GM11168 (cell line): ENCODE results near the gene CRYAB.

ENCODE experiments used
- in situ Hi-C: fragments of 300-500 bp; cut with MboI; formaldehyde crosslinking; loops from one replicate; pipeline ENCODE4 v1.12.0; 2022; ENCODE audit warnings: low sequenced_read_pairs; ENCODE audit not compliant: unreplicated experiment

CRYAB gene

DNA sequence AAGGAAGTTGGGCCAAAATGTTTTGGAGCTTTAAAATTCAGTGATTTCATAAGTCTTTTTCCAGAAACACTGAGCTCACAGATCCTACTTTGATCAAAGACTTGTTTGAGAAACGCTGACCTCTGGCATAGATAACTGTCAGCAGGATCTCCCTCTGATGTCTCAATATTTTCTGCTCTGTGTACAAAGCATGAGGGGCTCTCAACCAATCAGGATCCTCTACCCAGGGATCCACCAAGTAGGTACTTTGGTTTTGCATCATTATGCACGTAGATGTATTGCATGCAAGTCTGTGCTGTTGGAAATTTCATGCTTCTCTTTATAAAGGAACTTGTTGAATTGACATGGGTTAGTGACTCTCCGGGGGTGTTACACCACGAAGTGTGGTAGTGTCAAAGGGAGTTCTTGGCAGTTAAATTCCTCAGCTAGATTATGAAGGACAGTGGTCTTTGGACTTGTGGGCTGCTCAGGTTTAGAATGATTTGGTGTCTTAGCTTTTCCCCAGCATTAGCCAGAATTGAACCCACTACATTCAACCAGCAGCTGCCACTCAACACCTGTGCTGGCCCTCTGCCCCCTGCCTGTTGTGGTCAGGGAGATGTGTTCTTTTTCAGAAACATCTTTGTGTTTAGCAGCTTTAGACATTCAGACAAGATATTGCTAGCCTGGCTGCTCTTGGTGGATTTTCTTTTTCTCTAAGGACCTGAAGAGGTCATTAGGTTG, 23.9 kb upstream of the CRYAB start:
- in situ Hi-C loops: loop anchor here (10.0 kb wide), 1 partner anchor 49 kb away; no protein-coding TSS in a partner anchor

GRCh38 chr11:111934306-111934705, 22.7 kb upstream of the CRYAB start:
- in situ Hi-C loops: loop anchor here (10.0 kb wide), 1 partner anchor 50 kb away; no protein-coding TSS in a partner anchor

DNA sequence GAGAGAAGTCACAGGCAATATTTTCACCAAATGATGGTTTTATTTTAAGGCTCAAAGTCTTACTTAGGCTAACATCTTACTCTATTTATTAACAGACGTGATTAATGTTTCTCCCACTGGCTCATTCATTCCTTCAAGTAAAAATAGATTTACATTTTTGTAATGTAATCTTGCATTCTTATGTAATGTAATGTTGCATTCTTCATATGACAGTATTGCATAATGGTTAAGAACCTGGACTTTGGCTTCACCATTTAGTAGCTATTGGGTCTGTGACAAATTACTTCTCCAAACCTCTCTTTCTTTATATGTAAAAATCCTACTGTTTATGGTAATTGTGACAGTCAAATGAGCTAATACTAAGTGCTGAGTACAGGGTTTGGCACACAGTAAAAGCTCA, 22.3 kb upstream of the CRYAB start:
- in situ Hi-C loops: loop anchor here (10.0 kb wide), 1 partner anchor 51 kb away; no protein-coding TSS in a partner anchor

DNA sequence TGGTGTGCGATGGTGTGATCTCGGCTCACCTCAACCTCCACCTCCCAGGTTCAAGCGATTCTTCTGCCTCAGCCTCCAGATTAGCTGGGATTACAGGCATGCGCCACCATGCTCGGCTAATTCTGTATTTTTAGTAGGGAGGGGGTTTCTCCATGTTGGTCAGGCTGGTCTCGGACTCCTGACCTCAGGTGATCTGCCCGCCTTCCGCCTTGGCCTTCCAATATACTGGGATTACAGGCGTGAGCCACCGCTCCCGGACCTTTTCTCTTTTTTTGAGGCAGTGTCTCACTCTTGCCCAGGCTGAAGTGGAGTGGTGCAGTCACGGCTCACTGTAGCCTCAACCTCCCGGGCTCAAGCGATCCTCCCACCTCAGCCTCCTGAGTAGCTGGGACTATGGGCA, 21.6 kb upstream of the CRYAB start:
- in situ Hi-C loops: loop anchor here (10.0 kb wide), 1 partner anchor 52 kb away; no protein-coding TSS in a partner anchor

DNA sequence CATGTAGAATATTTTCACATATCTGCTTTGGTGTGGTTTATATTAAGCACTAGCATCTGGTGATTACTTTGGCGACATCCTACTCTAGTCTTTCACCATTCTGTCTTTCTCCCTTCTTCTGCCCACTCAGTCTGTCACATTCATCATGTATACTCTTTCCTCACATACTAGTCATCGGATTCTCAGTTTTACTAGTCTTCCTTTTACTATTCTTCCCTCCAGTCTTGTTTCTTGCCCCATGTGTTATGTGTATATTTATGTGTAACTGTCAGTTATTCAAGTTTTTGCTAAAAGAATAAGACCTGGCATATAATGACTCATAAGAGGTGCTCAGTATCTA, 21.0 kb upstream of the CRYAB start:
- in situ Hi-C loops: loop anchor here (10.0 kb wide), 1 partner anchor 52 kb away; no protein-coding TSS in a partner anchor

DNA sequence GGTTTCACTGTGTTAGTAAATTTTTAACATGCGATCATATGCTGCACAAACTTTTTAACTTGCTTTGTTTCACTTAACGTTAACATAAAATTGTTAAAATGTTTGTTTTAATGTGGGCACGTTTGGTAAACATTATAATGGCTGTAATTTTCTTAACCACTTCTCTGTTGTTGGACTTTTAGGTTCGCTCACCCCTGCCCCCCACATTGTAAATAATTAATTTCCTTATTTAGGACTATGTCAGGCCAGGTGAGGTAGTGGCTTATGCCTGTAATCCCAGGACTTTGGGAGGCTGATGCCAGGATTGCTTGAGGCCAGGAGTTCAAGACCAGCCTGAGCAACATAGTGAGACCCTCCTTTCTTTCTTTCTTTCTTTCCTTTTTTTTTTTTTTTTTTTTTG, 18.9 kb upstream of the CRYAB start:
- in situ Hi-C loops: loop anchor here (10.0 kb wide), 1 partner anchor 54 kb away; no protein-coding TSS in a partner anchor

GRCh38 chr11:111926505-111927391, 15.2 kb upstream of the CRYAB start:
- in situ Hi-C loops: no loop called here

- in situ Hi-C loops: no loop called here
Measured at GRCh38 chr11:111925953-111926352, 14.4 kb upstream of the CRYAB start.

DNA sequence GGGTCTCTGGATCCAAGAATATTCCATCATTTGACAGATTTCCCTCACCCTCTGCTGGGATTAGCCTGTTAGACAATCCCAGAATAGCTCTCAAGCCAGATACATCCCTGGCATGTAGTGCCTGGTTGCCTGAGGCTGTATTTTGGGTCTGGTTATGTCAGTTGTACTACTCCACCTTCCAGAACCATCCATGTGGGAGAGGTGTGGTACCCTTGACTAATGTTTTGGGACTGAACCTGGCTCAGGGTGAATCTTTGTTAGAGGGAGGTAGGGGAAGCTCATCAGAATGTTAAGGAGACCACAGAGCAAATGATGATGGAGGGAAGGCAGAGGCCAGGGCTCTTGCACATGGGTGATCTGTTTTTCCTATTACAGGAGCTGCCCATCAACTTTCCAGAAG, 12.4 kb upstream of the CRYAB start:
- in situ Hi-C loops: no loop called here

DNA sequence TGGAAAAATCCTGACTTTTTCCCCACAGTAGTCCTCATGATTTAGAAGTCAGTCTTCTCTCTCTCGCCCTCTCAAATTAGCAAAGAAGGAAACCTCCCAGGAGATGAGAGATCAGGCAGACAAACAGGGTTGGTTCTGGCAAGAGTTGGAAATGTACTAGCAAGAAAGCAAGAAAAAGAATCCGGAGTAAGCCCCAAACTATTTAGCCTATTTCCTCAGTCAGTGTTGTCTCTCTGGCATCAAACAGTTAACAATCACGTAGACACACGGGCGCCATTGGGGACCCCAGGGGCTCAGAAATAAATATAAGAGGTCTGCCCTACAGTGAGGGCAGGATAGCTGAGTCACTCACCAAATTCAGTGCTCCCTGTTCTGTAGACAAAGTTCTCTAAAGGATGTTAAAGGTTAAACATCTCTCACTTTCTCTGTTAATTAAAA, 11.8 kb upstream of the CRYAB start:
- in situ Hi-C loops: no loop called here

GRCh38 chr11:111922803-111923202, 11.2 kb upstream of the CRYAB start:
- in situ Hi-C loops: no loop called here

DNA sequence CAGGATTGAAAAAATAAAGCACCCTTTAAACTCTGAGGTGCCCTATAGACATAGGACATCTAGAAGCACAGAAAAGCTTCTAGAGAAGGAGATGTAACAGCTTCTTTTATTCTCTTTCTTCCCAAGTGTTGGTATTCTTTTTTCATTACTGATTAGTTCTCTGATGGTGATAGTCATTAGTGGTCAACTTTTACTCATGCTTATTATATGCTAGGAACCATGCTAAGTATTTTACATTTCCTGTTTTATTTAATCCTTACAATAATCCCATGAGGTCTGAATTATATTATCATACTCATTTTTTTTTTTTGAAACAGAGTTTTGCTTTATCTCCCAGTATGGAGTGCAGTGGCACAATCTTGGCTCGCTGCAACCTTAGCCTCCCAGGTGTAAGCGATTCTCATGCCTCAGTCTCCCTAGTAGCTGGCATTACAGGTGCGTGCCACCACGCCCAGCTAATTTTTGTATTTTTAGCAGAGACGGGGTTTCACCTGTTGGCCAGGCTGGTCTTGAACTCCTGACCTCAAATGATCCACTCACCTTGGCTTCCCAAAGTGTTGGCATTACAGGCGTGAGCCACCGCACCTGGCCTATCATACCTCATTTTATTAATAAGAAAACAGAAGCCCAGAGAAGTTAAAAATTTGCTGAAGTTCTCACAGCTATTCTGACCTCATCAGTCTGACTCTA, 10.1 kb upstream of the CRYAB start:
- in situ Hi-C loops: no loop called here

DNA sequence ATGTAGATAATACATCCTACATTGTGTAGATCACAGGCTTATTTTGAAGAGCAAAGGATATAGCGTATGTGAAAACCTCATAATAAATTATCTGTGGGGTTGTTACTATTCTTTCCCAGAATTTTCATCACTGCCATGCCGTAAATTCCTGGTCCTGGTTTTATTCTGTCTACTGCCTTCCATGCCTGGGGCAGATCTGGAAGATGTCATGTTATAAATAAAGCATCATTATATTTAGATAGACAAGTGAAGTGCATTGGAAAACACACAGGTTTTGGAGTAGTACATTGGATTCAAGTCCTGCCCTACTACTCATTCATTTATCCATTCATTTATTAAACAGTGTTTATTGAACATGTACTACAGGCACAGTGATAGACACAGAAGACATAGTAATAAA, 9.3 kb upstream of the CRYAB start:
- in situ Hi-C loops: no loop called here

DNA sequence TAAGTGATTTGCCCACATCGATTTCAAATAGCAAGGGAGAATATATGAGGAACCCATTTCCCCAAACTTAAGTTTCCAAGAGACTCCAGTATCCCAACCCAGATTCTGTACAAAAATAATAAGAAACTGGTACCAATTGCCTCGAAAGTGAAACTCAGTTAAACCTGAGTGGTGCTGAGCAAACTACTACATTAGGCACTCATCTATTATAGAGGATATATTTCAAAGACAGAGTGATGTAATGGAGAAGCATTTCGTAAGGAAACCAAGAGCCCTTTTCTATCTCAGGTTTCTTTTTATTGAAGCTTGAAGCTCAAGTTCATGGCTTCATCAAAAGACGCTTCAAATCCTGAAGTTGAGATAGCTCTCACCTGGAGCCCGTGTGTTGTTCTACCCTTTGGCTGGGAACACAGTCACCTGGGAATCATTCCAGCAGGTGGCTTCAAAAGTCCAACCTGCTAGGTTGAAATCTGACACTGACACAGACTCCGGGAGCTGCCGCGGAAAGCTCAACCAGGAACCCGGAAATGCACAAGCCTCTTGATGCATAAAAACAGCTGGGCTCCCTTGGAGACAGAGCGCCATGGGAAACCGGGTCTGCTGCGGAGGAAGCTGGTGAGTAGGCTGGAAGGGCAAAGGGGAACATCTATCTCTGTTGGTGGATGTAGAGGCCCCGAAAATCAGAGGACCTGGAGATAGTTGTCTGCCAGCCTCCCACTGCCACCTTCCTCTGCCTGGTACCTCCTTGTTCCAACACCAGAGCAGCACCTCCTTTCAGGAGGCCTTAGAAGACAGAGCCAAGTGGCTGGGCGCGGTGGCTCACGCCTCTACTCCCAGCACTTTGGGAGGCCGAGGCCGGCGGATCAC, 7.1 kb upstream of the CRYAB start, which contains the start of gene C11orf52:
Gene C11orf52, plus strand, starts transcription at position 524 of the 867 bp plus-strand sequence. Its CDS starts 60 bp downstream, at position 584.
- in situ Hi-C loops: no loop called here

- in situ Hi-C loops: no loop called here
Measured at GRCh38 chr11:111917788-111918187, 6.2 kb upstream of the CRYAB start.

GRCh38 chr11:111917312-111917711, 5.7 kb upstream of the CRYAB start:
- in situ Hi-C loops: no loop called here

DNA sequence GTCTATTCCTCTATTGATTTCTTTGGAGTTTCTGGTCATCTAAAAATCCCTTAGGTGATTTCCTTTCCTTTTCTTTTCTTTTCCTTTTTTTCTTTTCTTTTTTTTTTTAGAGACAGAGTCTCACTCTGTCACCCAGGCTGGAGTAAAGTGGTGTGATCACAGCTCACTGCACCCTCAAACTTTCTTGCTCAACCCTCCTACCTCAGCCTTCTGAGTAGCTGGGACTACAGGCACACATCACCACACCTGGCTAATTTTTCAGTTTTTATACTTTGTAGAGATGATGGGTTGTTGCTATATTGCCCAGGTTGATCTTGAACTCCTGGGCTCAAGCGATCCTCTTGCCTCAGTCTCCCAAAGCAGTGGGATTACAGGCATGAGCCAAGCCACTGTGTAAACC, 5.2 kb upstream of the CRYAB start:
- in situ Hi-C loops: no loop called here

DNA sequence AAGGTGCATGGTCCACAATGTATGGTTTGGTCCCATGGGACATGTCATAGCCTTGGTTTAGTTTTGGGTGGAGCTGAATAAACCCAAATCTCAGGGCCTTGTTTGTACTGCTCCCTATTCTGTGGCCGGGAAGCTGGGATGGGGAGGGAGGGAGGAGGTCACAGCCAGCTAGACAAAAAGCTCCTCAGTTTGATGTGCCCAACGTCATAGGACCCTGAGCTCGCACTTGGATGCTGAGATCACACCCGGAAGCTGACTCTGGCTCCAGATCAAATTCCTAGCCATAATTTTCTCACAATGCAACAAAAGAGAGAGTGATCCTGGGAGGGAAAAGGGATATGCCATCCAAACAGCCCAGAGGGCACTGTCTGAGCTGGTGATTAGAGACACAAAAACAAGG, 2.4 kb upstream of the CRYAB start:
- in situ Hi-C loops: no loop called here

GRCh38 chr11:111913031-111913861, 1.7 kb upstream of the CRYAB start:
- in situ Hi-C loops: no loop called here
